Breast epithelium (tissue), 4 donors: ENCODE results near the gene EPHA2. TPM values are rescaled to one million over a fixed set of nuclear protein-coding genes. Genes with fewer than 3 reads are reported as not detected.

Experiments used
- DNase-seq, 2 donors: peaks; one replicate each; pipeline ENCODE4 v3.0.0-alpha.2; 2019; ENCODE audit warnings: low spot score in 2 of 2
- H3K27ac ChIP-seq, 2 donors: fragments of 200-600 bp; sonication (generic) in 1 of 2; one replicate each; pipeline ENCODE4 v1.5.1; 2016 to 2019; ENCODE audit warnings: mild to moderate bottlenecking in 1 of 2
- H3K27me3 ChIP-seq, 2 donors: fragments of 200-600 bp; sonication (generic) in 1 of 2; one replicate each; pipeline versions ENCODE4 v1.5.1 to v1.6.0; 2017 to 2019; ENCODE audit warnings: control low read depth in 1 of 2, mild to moderate bottlenecking in 1 of 2
- H3K36me3 ChIP-seq: fragments of 200-600 bp; one replicate; pipeline ENCODE4 v1.5.1; 2019
- H3K4me1 ChIP-seq, 2 donors: fragments of 200-600 bp; sonication (generic); one replicate each; pipeline ENCODE4 v1.5.1; 2016 to 2019; ENCODE audit warnings: control low read depth in 1 of 2
- H3K4me3 ChIP-seq, 3 donors: fragments of 200-600 bp; sonication (generic); 1 replicate in 2 of 3; 2 replicates in 1 of 3; pipeline ENCODE4 v1.5.1; 2016 to 2019; ENCODE audit warnings: mild to moderate bottlenecking in 3 of 3, moderate library complexity in 2 of 3
- H3K9me3 ChIP-seq, 2 donors: fragments of 200-600 bp; sonication (generic) in 1 of 2; one replicate each; pipeline ENCODE4 v1.5.1; 2016 to 2019; ENCODE audit warnings: control low read depth in 1 of 2
- CTCF ChIP-seq, 3 donors: fragments of 450-650 bp; IDR thresholded peaks; one replicate each; pipeline ENCODE4 v1.5.1; 2016 to 2017; ENCODE audit warnings: antibody characterized with exemption in 3 of 3, mild to moderate bottlenecking in 3 of 3, moderate library complexity in 3 of 3
- POLR2A ChIP-seq: fragments of 450-650 bp; IDR thresholded peaks from one replicate; pipeline ENCODE4 v1.6.1; 2016; ENCODE audit warnings: antibody characterized with exemption, mild to moderate bottlenecking, moderate library complexity
- POLR2AphosphoS5 ChIP-seq, 3 donors: sonication (generic); formaldehyde crosslinking; IDR thresholded peaks; one replicate each; pipeline ENCODE4 v1.6.1; 2017; ENCODE audit warnings: antibody characterized with exemption in 3 of 3
- intact Hi-C: fragments of 100-400 bp; cut with DNase I; formaldehyde crosslinking; loops from one replicate; pipeline ENCODE4 v1.15.1; 2023; ENCODE audit warnings: low total_unique reads
- total RNA-seq, 3 donors: library from RNA; depleted of rRNA; stranded (reverse); fragments of >200 nt; gene quantifications; one replicate each; pipeline ENCODE4 v1.1.0, GENCODE V29; 2016

Gene EPHA2
- total RNA-seq, 3 donors from 2014 or later: 5.8 to 18.4 (median 16.7) TPM

GRCh38 chr1:16174886-16175598 lies 19.2 kb upstream of the EPHA2 start:
- Histone ChIP-seq H3K4me1 (peaks cover 16 to 37% of the 10 kb centered on the region in 2 donors), H3K27me3 (no peaks in the 10 kb centered on the region), H3K27ac (peak overlapping the region; percentile 95 to 96), H3K36me3 (no peaks in the 10 kb centered on the region), H3K4me3 (no peak overlapping the region), H3K9me3 (no peaks in the 10 kb centered on the region)
- intact Hi-C loops: no loop called here
- TF ChIP-seq CTCF (IDR thresholded peaks at IDR 0.05) (no peak), POLR2A (no peak), POLR2AphosphoS5 (IDR thresholded peaks at IDR 0.05) (no peak)
- no peak for DNase-seq

- Histone ChIP-seq H3K4me3 (no peak overlapping the region), H3K4me1 (peaks cover 16 to 37% of the 10 kb centered on the region in 2 donors), H3K27ac (peak overlapping the region; percentile 95 to 96), H3K36me3 (no peaks in the 10 kb centered on the region), H3K27me3 (no peaks in the 10 kb centered on the region), H3K9me3 (no peaks in the 10 kb centered on the region)
- no peak for TF ChIP-seq POLR2A
- TF ChIP-seq CTCF (IDR thresholded peaks at IDR 0.05): no peak
- no peak for TF ChIP-seq POLR2AphosphoS5 (IDR thresholded peaks at IDR 0.05)
- DNase-seq: no peak
- intact Hi-C loops: no loop called here
These were observed 18.5 kb upstream of the EPHA2 start for GRCh38 chr1:16174261-16174868.

GRCh38 chr1:16173447-16174260 lies 17.8 kb upstream of the EPHA2 start:
- H3K4me1 ChIP-seq: peaks cover 16 to 37% of the 10 kb centered on the region in 2 donors
- H3K27me3 ChIP-seq: no peaks in the 10 kb centered on the region
- TF ChIP-seq POLR2A (no peak), POLR2AphosphoS5 (IDR thresholded peaks at IDR 0.05) (peak; percentile 66 to 90 (median 76)), CTCF (IDR thresholded peaks at IDR 0.05) (no peak)
- intact Hi-C loops: no loop called here
- DNase-seq: peak; percentile 88 to 91
- peak overlapping the region; percentile 95 to 96 for H3K27ac ChIP-seq
- no peaks in the 10 kb centered on the region for H3K9me3 ChIP-seq
- H3K4me3 ChIP-seq: no peak overlapping the region
- H3K36me3 ChIP-seq: no peaks in the 10 kb centered on the region

- Histone ChIP-seq H3K4me3 (no peak overlapping the region), H3K27me3 (no peaks in the 10 kb centered on the region), H3K36me3 (no peaks in the 10 kb centered on the region), H3K9me3 (no peaks in the 10 kb centered on the region), H3K27ac (peak overlapping the region; percentile 95 to 96), H3K4me1 (peaks cover 16 to 40% of the 10 kb centered on the region in 2 donors)
- DNase-seq: no peak
- intact Hi-C loops: no loop called here
- no peak for TF ChIP-seq CTCF (IDR thresholded peaks at IDR 0.05)
- no peak for TF ChIP-seq POLR2AphosphoS5 (IDR thresholded peaks at IDR 0.05)
- TF ChIP-seq POLR2A: no peak
These were observed 17.1 kb upstream of the EPHA2 start for GRCh38 chr1:16172964-16173446.
